CD4-positive, alpha-beta T cell treated with Interleukin-1 beta for 1 hour (primary cell): Measurements from ENCODE around the gene IL17C.
"Not testable (repeated sequence)": the region's sequence is repeated elsewhere in the genome, so short reads cannot be mapped to it uniquely, and the experiment has no call there.

Experiments
- DNase-seq, 2 donors: peaks; one replicate each; pipeline ENCODE4 v3.0.0-alpha.2; 2020 to 2022

IL17C gene, protein sequence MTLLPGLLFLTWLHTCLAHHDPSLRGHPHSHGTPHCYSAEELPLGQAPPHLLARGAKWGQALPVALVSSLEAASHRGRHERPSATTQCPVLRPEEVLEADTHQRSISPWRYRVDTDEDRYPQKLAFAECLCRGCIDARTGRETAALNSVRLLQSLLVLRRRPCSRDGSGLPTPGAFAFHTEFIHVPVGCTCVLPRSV

DNA sequence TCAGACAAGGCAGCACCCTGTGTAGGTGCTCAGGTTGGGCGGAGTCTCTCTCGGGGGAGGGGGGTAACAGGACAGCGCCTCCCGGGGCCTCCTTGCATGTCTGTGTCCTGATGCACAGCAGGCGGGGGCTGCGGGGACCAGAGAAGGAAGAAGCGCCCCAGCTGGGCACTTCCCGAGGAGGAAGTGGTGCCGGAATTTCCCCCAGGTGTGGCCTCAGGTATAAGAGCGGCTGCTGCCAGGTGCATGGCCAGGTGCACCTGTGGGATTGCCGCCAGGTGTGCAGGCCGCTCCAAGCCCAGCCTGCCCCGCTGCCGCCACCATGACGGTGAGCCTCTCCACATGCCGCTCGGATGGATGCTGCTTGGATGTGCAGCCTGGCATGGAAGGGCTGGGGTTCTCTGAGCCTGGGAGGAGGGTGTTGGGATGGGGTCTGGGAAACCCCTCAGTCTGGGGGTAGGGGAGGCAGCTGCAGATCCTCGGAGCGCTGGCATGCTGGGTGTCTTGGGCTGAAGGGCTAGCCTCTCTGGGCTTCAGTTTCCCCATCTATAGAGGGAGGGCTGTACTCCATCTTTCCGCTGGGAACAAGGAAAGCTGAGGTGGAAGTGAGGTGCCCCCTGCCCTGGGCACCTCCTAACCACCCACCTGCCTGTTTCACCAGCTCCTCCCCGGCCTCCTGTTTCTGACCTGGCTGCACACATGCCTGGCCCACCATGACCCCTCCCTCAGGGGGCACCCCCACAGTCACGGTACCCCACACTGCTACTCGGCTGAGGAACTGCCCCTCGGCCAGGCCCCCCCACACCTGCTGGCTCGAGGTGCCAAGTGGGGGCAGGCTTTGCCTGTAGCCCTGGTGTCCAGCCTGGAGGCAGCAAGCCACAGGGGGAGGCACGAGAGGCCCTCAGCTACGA lies at the start of gene IL17C:
Gene IL17C (plus strand): TSS at position 250 of the 908 bp plus-strand sequence. CDS start 70 bp downstream, at position 320.
- DNase-seq = peak; percentile 33 to 42

DNA sequence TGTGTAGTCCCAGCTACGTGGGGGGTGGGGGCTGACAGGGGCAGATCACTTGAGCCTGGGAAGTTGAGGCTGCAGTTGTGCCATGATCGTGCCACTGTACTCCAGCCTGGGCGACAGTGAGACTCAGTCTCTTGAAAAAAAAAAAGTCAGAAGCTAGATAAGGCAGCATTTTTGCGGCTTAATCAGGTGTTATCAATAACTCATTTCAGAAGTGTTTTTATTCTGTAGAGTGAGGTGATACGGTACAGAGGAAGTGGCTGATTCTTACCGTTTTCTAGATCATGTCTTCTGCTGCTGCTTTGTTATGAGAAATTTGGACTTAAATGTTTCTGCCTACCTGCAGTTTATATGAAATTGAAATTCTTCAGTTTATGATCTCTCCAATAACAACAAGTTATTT lies 49.6 kb upstream of the IL17C start:
- DNase-seq = no peak

DNA sequence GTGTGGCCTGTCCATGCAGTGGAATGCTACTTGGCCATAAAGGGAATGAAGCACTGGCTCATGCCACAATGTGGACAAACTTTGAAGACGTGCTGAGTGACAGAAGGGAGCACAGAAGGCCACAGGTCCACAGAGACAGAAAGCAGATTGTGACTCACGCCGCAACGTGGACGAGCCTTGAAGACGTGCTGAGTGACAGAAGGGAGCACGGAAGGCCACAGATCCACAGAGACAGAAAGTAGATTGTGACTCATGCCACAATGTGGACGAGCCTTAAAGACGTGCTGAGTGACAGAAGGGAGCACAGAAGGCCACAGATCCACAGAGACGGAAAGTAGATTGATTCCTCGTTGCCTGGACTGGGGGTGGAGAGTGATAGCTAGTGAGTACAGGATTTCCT lies 48.9 kb upstream of the IL17C start:
- DNase-seq = no peak

DNA sequence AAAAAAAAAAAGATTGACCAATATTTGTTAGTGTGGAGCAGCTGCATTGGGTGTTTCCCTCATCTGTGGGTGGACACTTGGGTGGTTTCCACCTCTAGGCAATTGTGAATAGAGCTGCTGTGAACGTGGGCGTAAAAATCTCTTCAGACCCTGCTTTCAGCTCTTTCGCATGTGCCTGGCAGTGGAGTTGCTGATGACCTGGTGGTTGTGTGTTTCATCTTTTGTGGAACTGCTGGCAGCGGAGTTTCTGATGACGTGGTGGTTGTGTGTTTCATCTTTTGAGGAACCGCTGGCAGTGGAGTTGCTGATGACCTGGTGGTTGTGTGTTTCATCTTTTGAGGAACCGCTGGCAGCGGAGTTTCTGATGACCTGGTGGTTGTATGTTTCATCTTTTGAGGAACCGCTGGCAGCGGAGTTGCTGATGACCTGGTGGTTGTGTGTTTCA lies 46.8 kb upstream of the IL17C start:
- peak; percentile 13 to 59 for DNase-seq

DNA sequence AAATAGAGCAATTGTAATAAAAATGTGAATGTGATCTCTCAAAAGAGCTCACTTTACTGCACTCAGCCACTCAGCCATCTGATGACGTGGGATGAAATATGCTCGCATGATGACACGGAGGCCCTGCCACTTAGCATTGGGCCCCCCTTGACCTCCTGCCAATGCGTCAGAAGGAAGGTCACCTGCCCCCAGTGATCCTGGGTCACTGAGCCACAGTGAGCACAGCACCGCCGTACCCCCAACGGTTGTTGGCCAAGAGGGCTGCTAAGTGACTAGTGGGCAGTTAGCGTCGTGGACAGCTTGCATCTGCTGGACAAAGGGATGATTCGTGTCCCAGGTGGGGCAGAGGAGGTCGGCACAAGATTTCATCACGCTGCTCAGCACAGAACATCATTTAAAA lies 45.3 kb upstream of the IL17C start:
- DNase-seq = no peak

DNA sequence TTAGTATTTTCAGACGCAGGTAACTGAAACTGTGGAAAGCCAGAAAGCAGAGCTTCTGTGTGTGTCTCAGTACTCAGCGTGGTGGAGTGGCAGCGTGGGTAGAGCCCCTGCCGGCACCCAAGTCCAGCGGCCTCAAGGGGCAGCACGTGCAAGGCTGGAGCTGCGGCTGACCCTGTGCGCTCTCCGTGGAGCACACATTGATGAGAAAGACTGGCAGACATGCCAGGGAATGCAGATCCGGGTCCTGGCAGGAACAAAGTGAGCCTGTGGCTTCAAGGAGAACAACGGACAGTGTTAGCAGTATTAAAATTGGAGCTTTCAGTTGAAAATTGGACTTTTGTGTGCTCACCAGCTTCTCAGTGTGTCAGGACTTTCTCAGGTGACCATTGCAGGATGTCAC lies 44.9 kb upstream of the IL17C start:
- DNase-seq = no peak

DNA sequence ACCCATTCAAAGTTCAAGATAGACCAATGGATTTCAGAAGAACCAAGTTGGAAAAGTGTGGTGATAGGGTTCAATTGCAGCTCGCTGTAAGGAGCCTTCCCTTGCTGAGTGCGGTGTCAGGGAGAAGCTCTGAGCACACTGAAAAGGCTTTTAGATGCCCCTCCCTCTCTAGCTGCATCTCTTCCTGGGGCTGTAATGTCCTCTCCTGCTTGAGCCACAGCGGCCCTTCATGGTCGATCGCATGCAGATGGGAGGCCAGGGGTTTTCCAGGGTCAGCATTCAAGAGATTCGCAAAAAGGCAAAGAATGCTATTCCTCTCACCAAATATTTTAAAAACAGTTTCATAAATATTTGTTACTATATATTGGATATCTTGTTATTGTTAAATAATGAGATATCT lies 44.5 kb upstream of the IL17C start:
- DNase-seq = no peak

DNA sequence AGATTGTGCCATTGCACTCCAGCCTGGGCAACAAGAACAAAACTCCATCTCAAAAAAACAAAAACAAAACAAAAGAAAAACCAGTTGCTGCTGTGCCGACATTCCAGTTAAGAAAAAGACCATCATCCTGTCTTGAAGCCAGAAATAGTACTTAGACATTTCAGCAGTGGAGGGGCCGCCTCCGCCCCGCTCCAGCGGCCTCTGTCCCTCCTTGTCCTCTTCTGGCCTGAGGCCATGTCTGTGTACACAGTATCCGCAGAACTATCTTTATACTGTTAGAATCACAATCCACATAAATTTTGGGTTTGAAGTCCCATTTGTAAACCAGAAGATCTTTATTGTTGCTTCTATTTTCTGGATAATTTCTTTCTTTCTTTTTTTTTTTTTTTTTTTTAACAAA lies 43.3 kb upstream of the IL17C start:
- no peak for DNase-seq

DNA sequence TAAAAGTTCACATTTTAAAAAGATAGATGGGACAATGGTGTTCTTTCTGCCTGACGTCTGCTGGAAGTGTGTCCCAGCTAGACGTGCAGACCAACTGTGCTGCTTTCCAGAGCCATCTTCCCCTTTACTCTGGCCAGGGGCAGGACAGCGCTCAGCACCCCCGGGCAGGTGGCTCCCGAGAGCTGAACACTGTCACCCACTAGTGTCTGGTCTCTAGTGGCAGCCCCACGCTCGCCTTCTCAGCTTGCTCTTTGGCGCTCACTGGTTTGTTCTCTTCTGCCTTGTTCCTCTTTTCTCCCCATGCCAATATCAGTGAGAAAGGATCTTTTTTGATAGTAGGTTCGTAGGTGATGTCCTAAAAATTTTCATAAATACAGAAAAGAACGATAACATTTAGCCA lies 42.5 kb upstream of the IL17C start:
- DNase-seq = no peak

DNA sequence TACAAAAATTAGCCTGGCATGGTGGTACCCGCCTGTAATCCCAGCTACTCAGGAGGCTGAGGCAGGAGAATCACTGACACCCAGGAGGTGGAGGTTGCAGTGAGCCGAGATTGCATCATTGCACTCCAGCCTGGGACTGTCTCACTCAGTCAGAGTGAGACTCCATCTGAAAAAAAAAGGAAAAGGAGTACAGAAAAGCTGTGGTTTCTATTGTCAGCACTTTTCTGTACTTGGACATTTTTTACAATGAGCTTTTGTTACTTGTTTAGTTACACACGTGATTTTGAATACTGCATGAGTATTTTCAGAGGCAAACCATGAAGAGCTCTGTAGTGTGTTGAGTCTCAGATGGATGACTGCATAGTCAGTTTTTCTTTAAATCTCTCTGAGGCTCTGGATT lies 41.9 kb upstream of the IL17C start:
- no peak for DNase-seq

DNA sequence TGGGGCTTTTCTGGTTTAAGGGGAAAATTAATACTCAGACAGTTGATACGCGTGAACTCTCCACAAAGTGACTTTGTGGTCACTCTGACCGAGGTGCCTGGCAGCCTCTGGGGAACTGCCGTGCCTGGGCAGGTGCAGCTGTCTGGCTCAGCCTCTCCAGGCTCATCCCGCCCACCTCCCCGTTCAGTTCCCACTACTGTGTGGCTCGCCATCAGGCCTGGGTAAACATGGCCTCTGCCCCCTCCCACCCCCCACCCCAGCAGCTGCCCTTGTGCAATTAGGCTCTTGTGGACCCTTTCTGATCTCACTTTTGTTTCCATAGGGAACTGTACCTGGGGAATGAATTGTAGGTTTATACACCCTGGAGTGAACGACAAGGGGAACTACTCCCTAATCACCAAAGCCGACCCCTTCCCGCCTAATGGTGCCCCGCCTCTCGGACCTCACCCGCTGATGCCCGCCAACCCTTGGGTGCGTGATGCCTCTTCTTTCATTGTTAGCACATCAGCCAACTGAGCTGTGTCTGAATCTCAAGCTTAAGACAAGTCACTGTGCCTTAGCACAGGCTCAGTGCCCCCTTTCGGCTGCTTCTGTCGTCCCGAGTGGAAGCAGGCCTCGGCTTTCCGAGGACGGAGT lies 40.4 kb upstream of the IL17C start:
- DNase-seq = no peak

DNA sequence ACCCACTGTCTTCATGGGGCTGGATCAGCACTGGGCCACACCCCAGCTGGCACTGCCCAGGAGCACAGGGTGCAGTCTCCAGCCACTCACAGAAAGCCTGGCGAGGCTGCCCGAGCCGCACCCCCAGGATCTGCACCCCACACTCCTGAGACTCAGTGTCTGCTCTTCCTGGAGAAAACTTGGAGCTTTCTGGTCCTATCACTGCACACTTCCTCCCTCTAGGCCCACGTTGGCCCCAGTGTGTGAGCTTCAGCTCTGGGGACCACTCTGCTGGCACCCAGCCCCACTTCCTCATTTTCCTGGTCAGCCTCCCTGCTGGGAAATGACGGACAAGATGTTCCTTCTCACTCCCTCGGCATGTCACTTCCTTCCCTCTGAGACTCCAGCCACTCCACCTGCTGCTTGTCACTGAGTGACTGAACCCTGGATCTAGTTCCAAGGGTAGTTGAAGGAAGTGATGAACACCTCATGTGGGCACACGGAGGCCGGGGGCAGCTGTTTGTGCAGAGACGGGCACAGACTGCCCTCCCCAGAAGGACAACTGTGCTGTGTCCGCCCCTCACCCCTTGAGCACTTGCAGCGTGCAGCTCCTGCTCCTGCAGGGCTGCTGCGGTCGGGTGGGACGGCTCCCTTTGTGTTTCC lies 39.2 kb upstream of the IL17C start:
- DNase-seq = peak in 1 of 2 donors; percentile 55

DNA sequence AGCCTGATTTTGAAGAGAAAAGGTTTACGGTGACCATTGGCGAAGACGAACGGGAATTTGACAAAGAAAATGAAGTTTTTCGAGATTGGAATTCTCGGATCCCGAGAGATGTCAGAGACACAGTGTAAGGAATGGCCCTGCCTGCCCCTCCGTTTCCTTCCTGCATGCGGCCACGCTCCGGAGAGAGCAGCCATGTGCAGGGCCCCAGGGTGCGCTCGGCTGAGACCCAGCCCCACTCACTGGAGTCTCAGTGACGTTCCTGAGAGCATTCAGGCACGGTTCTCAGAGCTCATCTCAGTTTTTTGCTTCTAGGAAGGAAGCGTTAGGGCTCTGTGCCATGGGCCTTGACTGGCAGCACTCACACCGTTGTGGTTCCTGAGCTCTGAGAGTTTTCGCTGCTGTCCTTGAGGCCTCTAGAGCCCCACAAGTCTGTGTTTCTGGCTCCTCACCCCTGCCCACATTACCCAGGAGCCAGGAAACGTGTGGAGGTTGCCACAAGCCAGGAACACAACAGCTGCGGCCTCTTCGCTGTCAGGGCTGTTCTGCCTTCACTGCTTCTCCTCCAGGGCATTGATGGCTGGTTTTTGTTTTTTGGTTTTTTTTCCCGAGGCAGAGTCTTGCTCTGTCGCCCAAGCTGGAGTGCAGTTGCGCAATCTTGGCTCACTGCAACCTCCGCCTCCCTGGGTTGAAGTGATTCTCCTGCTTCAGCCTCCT lies 38.4 kb upstream of the IL17C start:
- DNase-seq = no peak

DNA sequence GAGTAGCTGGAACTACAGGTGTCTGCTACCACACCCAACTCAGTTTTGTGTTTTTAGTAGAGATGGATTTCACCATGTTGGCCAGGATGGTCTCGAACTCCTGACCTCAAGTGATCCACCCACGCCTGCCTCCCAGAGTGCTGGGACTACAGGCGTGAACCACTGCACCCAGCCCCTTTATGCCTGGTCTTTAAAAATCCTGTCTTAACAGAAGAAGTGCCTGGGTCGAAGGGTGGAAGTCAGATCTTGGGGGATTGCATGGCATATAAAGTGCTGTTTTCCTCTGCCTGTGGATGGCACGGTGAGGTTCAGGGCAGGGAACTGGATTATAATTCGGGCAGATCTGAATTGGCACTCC lies 37.9 kb upstream of the IL17C start:
- no peak for DNase-seq

DNA sequence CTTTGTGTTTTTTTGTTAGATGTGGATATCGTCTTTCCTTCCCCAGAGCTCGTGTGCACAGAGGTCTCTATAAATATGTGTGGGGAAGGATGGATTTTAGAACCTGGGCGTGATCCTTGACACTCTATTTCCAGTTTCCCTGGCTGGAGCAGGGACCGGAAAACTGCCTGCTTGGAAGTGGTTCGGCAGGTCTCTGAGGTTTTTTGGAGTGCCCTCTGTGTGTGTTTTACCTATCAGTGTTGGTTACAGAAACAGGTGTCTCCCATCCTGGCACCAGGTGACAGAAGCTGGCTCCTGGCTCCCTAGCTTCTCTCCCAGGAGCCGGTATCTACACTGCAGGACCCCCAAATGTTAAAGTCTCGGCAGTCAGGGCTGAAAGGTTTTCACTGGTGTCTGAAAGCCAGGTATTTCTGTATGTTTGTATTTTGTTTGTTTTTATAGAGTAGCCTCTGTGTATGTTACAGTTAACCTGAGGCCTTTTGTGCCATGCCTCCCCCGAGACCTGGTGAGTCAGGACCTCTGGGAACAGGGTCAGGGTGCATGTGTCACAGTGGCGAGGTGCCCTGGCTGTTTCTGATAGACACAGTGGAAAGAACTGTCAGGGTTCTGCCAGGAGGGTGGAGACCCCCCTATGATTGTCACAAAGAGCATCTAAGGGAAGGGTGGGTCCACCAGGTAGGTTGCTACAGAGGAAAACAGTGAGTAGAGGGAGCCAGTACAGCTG lies 36.9 kb upstream of the IL17C start:
- DNase-seq = no peak

DNA sequence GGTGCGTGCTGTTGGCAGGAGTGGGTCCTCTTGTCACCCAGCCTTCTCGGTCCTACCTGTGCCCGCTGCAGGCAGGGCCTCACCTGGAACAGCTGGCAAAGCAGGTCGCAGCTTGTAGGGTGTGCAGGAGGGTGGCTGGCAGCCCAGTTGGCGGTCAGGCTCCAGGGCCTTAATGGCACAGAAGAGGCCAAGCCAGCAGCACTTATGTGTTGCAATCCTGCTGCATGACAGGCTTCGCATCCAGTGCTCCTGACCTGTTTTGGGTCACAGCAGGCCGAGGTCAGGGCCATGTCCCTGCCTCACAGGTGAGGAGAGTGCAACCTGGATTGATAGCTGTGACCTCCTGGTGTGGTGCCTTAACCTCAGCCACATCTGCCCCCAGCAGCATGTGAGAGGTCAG lies 36.3 kb upstream of the IL17C start:
- DNase-seq = no peak

DNA sequence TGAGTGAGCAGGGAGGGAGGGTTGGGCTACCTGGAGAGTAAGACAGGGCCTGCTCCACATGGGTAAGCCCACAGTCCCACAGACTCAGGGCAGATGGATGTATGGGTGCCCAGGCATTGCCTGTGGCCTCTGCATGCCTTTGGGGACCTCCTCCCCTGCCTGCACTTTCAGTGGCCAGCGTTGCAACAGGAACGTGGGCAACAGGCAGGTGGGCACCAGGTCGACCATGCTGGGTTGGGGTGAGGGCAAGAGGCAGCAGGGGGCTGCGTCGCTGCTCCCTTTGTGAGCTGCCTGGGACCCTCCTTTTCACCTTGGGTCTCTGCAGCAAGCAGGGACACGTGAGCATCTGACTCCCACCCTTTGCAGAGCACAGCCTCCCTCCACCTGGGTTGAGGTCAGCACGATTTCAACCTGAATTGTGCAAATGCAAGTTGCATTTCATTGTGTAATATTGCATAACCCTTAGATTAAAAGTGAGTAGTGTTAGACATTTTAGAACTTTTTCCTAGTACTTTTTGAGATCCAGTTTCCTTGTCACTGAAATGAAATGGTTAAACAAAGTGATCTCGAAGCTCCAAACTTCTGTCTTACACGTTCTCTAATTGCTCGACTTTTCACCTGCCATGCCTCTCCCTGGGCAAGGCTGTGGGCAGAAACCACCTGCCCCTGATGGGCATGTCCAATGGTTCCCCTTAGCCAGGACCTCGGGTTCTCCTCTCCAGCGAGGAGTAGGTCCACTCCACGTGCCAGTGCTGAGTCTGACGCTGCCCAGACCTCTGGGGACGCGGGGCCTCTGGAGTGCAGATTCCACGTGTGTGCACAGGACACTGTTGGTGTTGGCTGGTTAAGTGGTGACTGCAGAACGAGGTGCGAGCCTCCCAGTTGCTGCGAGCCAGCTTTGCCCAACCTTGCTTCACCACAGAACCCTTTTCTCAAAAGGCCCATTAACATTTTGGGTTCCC lies 32.9 kb upstream of the IL17C start:
- no peak for DNase-seq

DNA sequence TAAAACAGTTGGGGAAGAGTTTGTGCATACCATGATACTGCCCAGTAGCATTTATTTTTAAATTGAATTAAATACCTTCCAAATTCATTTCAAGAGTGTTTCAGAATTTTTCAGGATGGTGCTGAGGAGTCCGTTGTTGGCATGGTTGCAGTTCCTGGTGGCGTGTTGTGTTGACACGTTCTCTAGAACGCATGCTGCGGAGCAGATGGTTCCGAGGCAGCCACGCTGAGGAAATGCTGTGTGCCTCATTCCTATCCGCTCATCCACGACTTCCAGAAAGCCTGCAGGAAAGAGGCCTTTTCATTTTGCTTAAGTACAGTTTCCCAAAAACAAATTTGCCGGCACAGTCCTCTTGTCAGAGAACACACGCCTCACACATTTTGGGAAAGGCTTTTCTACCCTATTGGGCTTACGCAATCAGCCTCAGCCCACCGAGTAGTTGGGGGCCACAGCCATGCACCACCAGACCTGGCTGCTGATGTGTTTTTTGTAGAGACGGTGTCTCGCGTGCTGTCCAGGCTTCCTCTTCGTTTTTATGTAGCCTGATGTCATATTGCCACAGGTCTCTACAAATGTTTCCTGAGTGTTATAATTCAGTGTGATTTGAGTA lies 32.1 kb upstream of the IL17C start:
- no peak for DNase-seq

DNA sequence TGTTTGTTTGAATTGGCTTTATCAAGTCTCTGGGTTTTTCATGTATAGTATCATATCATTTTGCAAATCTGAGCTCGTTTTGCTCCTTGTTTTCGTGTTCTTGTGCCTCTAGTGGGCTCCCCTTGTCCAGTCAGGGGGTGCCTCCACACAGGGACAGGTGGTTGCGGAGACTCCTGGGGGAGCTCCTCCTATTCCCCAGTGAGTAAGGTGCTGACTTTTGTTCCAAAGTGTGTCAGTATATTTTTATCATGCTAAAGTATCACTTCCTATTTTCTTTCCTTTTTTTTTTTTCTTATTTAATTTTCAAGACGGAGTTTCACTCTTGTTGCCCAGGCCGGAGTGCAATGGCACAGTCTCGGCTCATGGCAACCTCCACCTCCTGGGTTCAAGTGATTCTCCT lies 30.3 kb upstream of the IL17C start:
- no peak for DNase-seq

DNA sequence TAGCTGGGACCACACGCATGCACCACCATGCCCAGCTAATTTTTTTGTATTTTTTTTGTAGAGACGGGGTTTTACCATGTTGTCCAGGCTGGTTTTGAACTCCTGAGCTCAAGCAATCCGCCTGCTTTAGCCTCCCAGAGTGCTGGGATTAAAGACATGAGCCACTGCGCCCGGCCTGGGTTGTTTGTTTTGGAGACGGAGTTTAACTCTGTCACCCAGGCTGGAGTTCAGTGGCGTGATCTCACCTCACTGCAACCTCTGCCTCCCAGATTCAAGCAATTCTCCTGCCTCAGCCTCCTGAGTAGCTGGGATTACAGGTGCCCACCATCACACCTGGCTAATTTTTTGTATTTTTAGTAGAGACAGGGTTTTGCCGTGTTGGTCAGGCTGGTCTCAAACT lies 28.9 kb upstream of the IL17C start:
- not testable (repeated sequence) for DNase-seq
